Stimulated activated naive CD8-positive, alpha-beta T cell treated with anti-CD3 and anti-CD28 coated beads, Interleukin-15, Interleukin-2, amounts not matched to agents 100 ng/mL and 50 ng/mL, for 24 hours (primary cell): ENCODE data around the gene SCAF1.
A peak's percentile ranks its signal among the peaks of the same experiment; 100 is the strongest.

Source experiments
- H3K27ac Mint-ChIP-seq: one replicate; pipeline ENCODE4 v1.8.0; 2021; ENCODE audit warnings: mild to moderate bottlenecking, mixed read lengths
- H3K27me3 Mint-ChIP-seq: one replicate; pipeline ENCODE4 v1.8.0; 2021; ENCODE audit warnings: mixed read lengths
- H3K36me3 Mint-ChIP-seq: one replicate; pipeline ENCODE4 v1.8.0; 2021; ENCODE audit warnings: low read depth, mixed read lengths
- H3K4me1 Mint-ChIP-seq: one replicate; pipeline ENCODE4 v1.8.0; 2021; ENCODE audit warnings: low read depth, mixed read lengths
- H3K4me3 Mint-ChIP-seq: one replicate; pipeline ENCODE4 v1.8.0; 2021; ENCODE audit warnings: mild to moderate bottlenecking, mixed read lengths
- H3K9me3 Mint-ChIP-seq: one replicate; pipeline ENCODE4 v1.8.0; 2021; ENCODE audit warnings: mixed read lengths

SCAF1 gene

GRCh38 chr19:49664171-49665035 lies 22.4 kb downstream of the SCAF1 start:
- Mint-ChIP-seq H3K27ac (peak overlapping the region; percentile 93), H3K9me3 (no peaks in the 10 kb centered on the region), H3K27me3 (no peaks in the 10 kb centered on the region), H3K36me3 (peaks cover 31% of the 10 kb centered on the region), H3K4me1 (peaks cover 39% of the 10 kb centered on the region), H3K4me3 (peak overlapping the region; percentile 97)

DNA sequence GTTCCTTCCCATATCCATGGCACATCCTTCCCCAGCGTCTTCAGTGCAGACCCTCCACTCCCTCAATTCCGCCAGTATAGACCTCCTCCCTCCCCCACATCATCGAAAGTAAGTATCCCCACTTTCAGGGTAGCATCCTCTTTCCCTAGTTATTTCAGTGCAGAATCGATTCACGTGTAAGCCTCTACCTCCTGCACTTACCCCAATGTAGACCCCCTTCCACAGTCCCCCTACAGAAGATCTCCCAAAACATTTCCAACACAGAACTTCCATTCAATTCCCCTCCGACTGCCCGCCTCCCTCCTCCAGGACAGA lies 23.0 kb downstream of the SCAF1 start:
- Mint-ChIP-seq H3K4me1 (peaks cover 39% of the 10 kb centered on the region), H3K4me3 (peak overlapping the region; percentile 97), H3K36me3 (peaks cover 34% of the 10 kb centered on the region), H3K27ac (peak overlapping the region; percentile 93), H3K9me3 (no peaks in the 10 kb centered on the region), H3K27me3 (no peaks in the 10 kb centered on the region)

GRCh38 chr19:49665351-49666119 lies 23.5 kb downstream of the SCAF1 start, which contains the start of the genes BCL2L12 and IRF3:
Gene BCL2L12, plus strand, starts transcription at chr19:49665933. Its CDS starts 760 bp downstream, at chr19:49666693.
Gene IRF3, minus strand, starts transcription at chr19:49665857. Its CDS starts 1,019 bp downstream, at chr19:49664838.
- Mint-ChIP-seq H3K36me3 (peaks cover 30% of the 10 kb centered on the region), H3K4me1 (peaks cover 39% of the 10 kb centered on the region), H3K4me3 (peak within 1 kb of the TSS; percentile 97)

DNA sequence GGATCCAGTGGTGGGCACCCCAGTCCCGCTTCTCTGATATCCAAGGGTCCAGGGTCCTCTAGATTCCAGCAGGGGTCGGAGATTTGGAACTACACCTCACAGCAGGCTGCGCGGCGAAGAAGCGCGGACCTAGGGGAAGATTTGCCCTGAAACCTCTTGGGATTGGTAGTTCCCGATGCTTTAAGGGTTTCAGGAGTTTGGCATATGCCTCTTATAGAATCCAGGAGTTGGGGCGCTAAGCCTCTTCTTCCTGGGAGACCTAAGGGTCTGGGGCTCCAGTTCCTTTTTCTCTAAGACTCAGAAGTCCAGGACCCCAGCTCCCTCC lies 24.1 kb downstream of the SCAF1 start:
- H3K4me3 Mint-ChIP-seq: peak overlapping the region; percentile 97
- peaks cover 28% of the 10 kb centered on the region for H3K36me3 Mint-ChIP-seq
- peak overlapping the region; percentile 93 for H3K27ac Mint-ChIP-seq
- H3K4me1 Mint-ChIP-seq: peaks cover 39% of the 10 kb centered on the region
- no peaks in the 10 kb centered on the region for H3K27me3 Mint-ChIP-seq
- H3K9me3 Mint-ChIP-seq: no peaks in the 10 kb centered on the region

More at GRCh38 chr19:49665351-49666119, 23.5 kb downstream of the SCAF1 start, which contains the start of the genes BCL2L12 and IRF3:
- H3K27ac Mint-ChIP-seq: peak within 1 kb of the TSS; percentile 93
- H3K27me3 Mint-ChIP-seq: no peaks in the 10 kb centered on the region
- no peaks in the 10 kb centered on the region for H3K9me3 Mint-ChIP-seq

DNA sequence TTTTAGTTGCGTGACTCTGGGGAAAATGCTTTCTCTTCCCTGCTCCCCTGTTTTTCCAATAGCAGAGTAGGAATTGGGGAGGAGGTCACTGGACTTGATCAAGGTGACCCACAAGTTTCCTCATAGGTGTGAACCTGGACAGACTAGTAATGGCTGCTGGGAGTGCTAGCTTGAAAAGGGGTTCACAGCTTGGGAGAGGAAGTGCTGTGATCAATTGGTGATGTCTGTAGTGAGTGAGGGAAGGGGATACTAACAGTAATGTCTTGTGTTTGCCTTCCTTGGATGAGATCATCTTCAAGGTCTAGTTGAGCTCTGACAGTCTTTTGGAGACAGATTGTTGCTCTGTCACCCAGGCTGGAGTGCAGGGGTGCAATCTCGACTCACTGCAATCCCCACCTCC lies 25.5 kb downstream of the SCAF1 start:
- Mint-ChIP-seq H3K4me3 (peak overlapping the region; percentile 97), H3K36me3 (peaks cover 22% of the 10 kb centered on the region), H3K4me1 (peaks cover 46% of the 10 kb centered on the region), H3K27me3 (no peaks in the 10 kb centered on the region), H3K27ac (peak overlapping the region; percentile 93), H3K9me3 (no peaks in the 10 kb centered on the region)

DNA sequence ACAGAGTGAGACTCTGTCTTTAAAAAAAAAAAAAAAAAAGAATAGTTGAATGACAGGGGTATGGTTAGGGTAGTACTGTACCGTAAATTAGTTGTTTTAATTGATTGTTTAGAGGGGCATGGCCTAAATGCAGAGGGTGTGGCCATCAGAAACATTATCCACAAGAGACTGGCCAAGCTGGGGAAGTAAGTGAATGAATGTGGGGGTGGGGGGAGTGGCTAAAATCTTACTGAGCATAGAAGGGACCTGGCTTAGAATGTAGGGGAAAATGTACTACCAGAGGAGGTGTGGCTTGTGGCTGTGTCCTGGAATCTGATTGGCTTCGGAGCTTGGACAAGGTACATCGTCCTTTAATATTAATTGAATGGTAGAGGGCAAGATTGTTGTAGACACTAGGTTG lies 27.5 kb downstream of the SCAF1 start:
- Mint-ChIP-seq H3K9me3 (no peaks in the 10 kb centered on the region), H3K27ac (no peak overlapping the region), H3K36me3 (peaks cover 20% of the 10 kb centered on the region), H3K4me1 (peaks cover 27% of the 10 kb centered on the region), H3K27me3 (no peaks in the 10 kb centered on the region), H3K4me3 (no peak overlapping the region)

- H3K36me3 Mint-ChIP-seq: peaks cover 22% of the 10 kb centered on the region
- no peaks in the 10 kb centered on the region for H3K9me3 Mint-ChIP-seq
- peaks cover 19% of the 10 kb centered on the region for H3K4me1 Mint-ChIP-seq
- H3K27me3 Mint-ChIP-seq: no peaks in the 10 kb centered on the region
- H3K27ac Mint-ChIP-seq: no peak overlapping the region
- no peak overlapping the region for H3K4me3 Mint-ChIP-seq
Observed at GRCh38 chr19:49672131-49672919, 30.3 kb downstream of the SCAF1 start.

DNA sequence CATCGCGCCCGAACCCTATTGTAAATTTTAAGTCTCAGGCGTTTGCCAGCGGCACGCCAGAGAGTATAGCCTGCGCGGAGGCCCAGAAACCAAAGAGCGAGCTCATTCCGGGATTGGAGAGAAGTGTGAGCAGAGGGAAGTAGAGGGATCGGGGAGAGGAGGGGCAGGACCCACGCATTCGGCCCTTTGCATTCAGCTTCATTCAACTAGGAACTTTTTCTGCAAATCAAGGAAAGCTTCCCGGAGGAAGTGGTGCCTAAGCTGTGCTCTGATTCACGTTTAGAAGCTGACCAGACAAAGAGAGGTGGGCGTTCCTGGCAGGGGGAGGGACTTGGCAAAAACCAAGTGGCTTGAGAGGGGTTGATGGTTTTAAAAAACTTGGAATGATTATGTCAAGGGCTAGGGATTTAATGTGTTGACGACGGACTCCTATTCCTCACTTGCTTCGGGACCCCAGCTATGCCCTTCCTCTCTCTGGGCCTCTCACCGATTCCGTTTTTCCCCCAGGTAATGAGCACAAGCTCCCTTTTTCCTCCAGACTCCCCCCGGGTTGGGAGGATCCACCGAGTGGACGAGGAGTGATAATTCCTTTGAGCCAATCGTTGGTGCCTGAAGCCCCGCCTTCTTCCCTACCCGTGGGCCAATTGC lies 34.3 kb downstream of the SCAF1 start:
- H3K4me3 Mint-ChIP-seq: peak overlapping the region; percentile 98
- peaks cover 29% of the 10 kb centered on the region for H3K36me3 Mint-ChIP-seq
- H3K9me3 Mint-ChIP-seq: no peaks in the 10 kb centered on the region
- H3K4me1 Mint-ChIP-seq: peaks cover 44% of the 10 kb centered on the region
- H3K27ac Mint-ChIP-seq: peak overlapping the region; percentile 94
- no peaks in the 10 kb centered on the region for H3K27me3 Mint-ChIP-seq

DNA sequence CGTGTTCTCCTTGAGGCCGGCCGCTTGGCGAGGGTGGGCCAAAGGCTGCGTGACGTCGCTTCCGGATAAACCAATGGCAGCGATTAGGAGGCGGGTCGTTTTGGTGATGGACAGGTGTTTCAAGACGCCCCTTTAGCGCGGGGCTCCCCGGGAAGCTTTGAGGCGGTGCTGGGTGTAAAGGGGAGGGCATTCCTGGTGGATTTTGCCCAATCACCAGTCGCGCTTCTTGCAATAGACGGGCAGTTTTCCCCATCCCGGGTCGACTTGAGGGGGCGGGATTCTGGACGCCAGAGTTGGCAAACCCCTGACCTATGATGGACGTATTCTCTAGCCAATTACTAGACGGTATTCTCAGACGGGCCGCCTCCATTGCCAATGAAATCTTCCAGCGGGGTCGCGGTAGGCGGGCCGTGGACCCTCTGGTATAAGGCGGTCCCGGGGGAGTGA lies 34.8 kb downstream of the SCAF1 start:
- Mint-ChIP-seq H3K27ac (peak overlapping the region; percentile 100), H3K27me3 (no peaks in the 10 kb centered on the region), H3K36me3 (peaks cover 28% of the 10 kb centered on the region), H3K4me1 (peaks cover 43% of the 10 kb centered on the region), H3K4me3 (peak overlapping the region; percentile 98), H3K9me3 (no peaks in the 10 kb centered on the region)

DNA sequence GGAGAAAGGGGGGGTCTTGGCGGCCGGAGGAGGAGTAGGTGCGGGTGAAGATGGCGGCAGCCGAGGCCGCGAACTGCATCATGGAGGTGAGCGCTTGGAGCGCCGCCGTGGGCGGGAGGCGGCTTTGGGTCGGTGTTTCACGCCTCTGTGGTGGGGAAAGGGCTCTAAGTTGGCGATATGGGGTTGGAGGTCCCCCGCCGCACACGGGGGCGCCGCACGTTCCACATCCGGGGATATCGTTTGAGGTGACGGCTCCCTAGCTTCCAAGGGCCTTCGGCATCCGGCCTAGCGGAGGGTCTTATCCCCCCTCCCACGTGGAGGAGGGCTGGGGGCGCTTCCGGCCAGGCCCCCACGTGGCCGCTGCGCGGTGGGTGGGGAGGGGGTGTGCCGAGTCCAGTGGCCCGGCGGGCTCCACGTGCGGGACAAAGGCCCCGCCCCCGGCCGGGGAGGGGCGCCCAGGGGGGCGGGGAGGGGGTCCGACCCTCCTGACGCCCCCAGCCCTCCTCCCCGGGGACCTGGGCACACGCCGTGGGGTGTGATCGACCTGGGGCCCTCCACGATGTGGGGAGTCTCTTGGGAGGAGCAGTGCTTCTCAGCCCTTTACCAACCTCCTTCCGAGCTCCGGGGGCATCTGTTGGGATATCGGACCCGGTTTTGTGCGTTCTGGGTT lies 35.4 kb downstream of the SCAF1 start, which contains the start of gene PRMT1:
PRMT1 (plus strand) TSS at position 41 of the 670 bp plus-strand sequence; CDS start at position 51, 10 bp downstream.
- Mint-ChIP-seq H3K9me3 (no peaks in the 10 kb centered on the region), H3K4me1 (peaks cover 43% of the 10 kb centered on the region), H3K27me3 (no peaks in the 10 kb centered on the region), H3K27ac (peak within 1 kb of the TSS; percentile 100), H3K36me3 (peaks cover 32% of the 10 kb centered on the region), H3K4me3 (peak within 1 kb of the TSS; percentile 98)

DNA sequence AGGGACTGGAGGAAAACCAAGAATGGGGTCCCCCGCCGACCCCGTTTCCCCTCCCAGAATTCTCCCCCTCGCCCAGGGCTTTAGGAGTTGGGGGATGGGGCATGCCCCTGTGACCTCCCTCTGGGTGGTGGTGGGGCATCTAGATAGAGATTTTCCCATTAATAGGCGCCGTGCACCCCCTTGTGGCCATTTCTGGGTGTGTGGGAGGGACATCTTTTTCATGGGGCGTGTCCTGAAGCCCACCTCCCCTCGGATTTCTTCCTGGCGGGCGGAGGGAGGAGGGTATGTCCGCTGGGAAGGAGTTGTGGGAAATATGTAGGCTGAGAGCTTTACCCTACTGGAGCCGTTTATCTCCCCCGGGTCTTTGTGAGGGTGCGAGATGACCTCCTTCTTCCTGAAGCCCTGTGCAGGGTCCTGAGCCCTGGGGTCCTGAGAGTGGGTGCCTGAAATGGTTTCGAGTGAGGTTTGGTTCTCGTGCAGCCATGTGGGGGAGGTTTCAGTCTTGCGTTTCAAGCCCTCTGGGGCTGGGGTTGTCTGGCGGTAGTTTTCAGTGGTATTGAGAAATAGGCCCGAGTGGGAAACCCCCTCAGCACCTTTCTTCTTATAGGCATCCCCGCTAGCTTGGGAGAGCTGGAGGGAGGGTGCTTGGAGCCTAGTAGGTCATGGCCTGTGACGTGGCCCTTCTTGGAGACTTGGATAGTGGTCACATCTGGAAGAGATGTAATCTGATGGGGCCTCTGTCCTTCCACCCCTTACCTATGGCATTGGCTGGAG lies 36.1 kb downstream of the SCAF1 start:
- Mint-ChIP-seq H3K27me3 (no peaks in the 10 kb centered on the region), H3K27ac (peak overlapping the region; percentile 92), H3K36me3 (peaks cover 39% of the 10 kb centered on the region), H3K4me3 (peak overlapping the region; percentile 98), H3K4me1 (peaks cover 44% of the 10 kb centered on the region), H3K9me3 (no peaks in the 10 kb centered on the region)

DNA sequence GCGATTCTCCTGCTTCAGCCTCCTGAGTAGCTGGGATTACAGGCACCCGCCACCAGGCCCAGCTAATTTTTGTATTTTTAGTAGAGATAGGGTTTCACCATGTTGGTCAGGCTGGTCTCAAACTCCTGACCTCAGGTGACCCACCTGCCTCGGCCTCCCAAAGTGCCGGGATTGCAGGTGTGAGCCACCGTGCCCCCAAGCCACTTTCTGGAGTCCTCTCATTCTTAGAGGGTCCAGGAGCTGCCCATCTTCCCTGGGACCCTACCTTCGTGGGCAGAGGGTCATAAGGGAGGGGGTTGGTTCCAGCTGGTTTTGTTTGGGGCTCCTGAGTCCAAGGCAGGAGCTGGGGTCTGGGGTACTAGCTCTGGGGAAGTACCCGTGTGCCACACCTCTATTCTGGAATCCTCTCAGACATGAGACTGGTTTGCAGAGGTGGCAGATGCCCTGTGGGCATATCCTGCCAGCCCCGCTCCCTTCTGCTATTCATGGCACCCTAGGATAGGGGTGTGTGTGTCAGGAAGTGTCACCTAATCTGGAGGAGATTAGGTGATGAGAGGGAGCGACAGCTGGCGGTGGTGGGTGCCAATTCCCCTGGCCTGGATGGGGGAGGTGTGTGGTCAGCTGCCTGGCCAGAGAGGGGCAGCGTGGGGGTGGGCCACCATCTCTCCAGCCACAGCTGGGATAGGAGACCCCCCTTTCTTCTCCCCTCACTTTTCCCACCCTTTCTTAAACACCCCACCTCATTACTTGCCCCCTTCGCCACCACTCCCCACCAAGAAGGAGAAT lies 37.2 kb downstream of the SCAF1 start:
- H3K27ac Mint-ChIP-seq: peak overlapping the region; percentile 84
- peaks cover 44% of the 10 kb centered on the region for H3K4me1 Mint-ChIP-seq
- H3K36me3 Mint-ChIP-seq: peaks cover 45% of the 10 kb centered on the region
- peak overlapping the region; percentile 98 for H3K4me3 Mint-ChIP-seq
- no peaks in the 10 kb centered on the region for H3K27me3 Mint-ChIP-seq
- H3K9me3 Mint-ChIP-seq: no peaks in the 10 kb centered on the region
